Left ventricle myocardium inferior (tissue), 1 donor: Measurements from ENCODE around the gene ARHGAP9. TPM values are rescaled to one million over a fixed set of nuclear protein-coding genes. Genes with fewer than 3 reads are reported as not detected.
"Not testable (repeated sequence)": the region's sequence is repeated elsewhere in the genome, so short reads cannot be mapped to it uniquely, and the experiment has no call there.

ENCODE experiments used
- DNase-seq: peaks from one replicate; pipeline ENCODE4 v3.0.0-alpha.2; 2020
- H3K27ac ChIP-seq: fragments of 200-600 bp; replicated peaks from 2 replicates; pipeline ENCODE4 v1.8.0; 2021
- H3K27me3 ChIP-seq: fragments of 200-600 bp; 2 replicates; pipeline ENCODE4 v1.8.0; 2021; ENCODE audit warnings: low read depth
- H3K36me3 ChIP-seq: fragments of 200-600 bp; 2 replicates; pipeline ENCODE4 v1.8.0; 2021
- H3K4me1 ChIP-seq: fragments of 200-600 bp; 2 replicates; pipeline ENCODE4 v1.8.0; 2021
- H3K4me3 ChIP-seq: fragments of 200-600 bp; 2 replicates; pipeline ENCODE4 v1.8.0; 2021; ENCODE audit warnings: mild to moderate bottlenecking, moderate library complexity
- H3K9me3 ChIP-seq: fragments of 200-600 bp; replicated peaks from 2 replicates; pipeline ENCODE4 v1.8.0; 2021
- CTCF ChIP-seq: fragments of 200-600 bp; IDR thresholded peaks from 2 replicates; pipeline ENCODE4 v1.8.0; 2021; ENCODE audit warnings: antibody characterized with exemption, mild to moderate bottlenecking, borderline replicate concordance
- intact Hi-C: fragments of 100-400 bp; cut with micrococcal nuclease; formaldehyde crosslinking; loops from one replicate; pipeline ENCODE4 v1.11.0; 2022
- total RNA-seq: library from RNA; stranded (reverse); fragmentation: NEBNext Ultra II Directional; extraction: Animal tissue kit (Norgen Biotek cat#: 25700); gene quantifications from one replicate; pipeline ENCODE4 v1.2.1, GENCODE V29; 2021
- donor health status: DM: no; HTN: yes; CAD: no; lungs with severe emphysema.

Gene ARHGAP9
- total RNA-seq, 1 donor from 2014 or later = 4.2 TPM

- intact Hi-C loops = no loop called here
- DNase-seq = no peak
- no peak for TF ChIP-seq CTCF
- no peaks in the 10 kb centered on the region for H3K9me3 ChIP-seq
- no peak overlapping the region for H3K27ac ChIP-seq
- no peak overlapping the region for H3K4me3 ChIP-seq
- H3K36me3 ChIP-seq = peaks cover 73% of the 10 kb centered on the region
- H3K4me1 ChIP-seq = no peaks in the 10 kb centered on the region
- no peaks in the 10 kb centered on the region for H3K27me3 ChIP-seq
Observed at GRCh38 chr12:57497223-57498131, 17.8 kb upstream of the ARHGAP9 start.

- intact Hi-C loops = no loop called here
- no peak for TF ChIP-seq CTCF
- no peak overlapping the region for H3K27ac ChIP-seq
- no peak overlapping the region for H3K4me3 ChIP-seq
- H3K27me3 ChIP-seq = no peaks in the 10 kb centered on the region
- H3K9me3 ChIP-seq = no peaks in the 10 kb centered on the region
- peaks cover 73% of the 10 kb centered on the region for H3K36me3 ChIP-seq
- DNase-seq = no peak
- no peaks in the 10 kb centered on the region for H3K4me1 ChIP-seq
Observed at GRCh38 chr12:57496822-57497221, 17.2 kb upstream of the ARHGAP9 start.

GRCh38 chr12:57495051-57495701, 15.5 kb upstream of the ARHGAP9 start:
- H3K27ac ChIP-seq, intact Hi-C loops, H3K4me1 ChIP-seq, DNase-seq, H3K27me3 ChIP-seq, H3K9me3 ChIP-seq, H3K4me3 ChIP-seq: not testable (repeated sequence)
- H3K36me3 ChIP-seq = peaks cover 73% of the 10 kb centered on the region

GRCh38 chr12:57491393-57492280, 12.0 kb upstream of the ARHGAP9 start:
- intact Hi-C loops = no loop called here
- H3K4me3 ChIP-seq = no peak overlapping the region
- peaks cover 58% of the 10 kb centered on the region for H3K36me3 ChIP-seq
- no peak overlapping the region for H3K27ac ChIP-seq
- no peak for TF ChIP-seq CTCF
- H3K9me3 ChIP-seq = no peaks in the 10 kb centered on the region
- peaks cover 25% of the 10 kb centered on the region for H3K4me1 ChIP-seq
- no peak for DNase-seq
- no peaks in the 10 kb centered on the region for H3K27me3 ChIP-seq

- no peak for TF ChIP-seq CTCF
- Histone ChIP-seq H3K4me3 (no peak overlapping the region), H3K27ac (no peak overlapping the region), H3K4me1 (peaks cover 25% of the 10 kb centered on the region), H3K9me3 (no peaks in the 10 kb centered on the region), H3K36me3 (peaks cover 46% of the 10 kb centered on the region), H3K27me3 (no peaks in the 10 kb centered on the region)
- no peak for DNase-seq
- intact Hi-C loops = no loop called here
Observed at GRCh38 chr12:57490126-57490525, 10.5 kb upstream of the ARHGAP9 start.
